H1 (cell line): ENCODE measurements around the gene FRMPD1. TPM values are rescaled to one million over a fixed set of nuclear protein-coding genes. Genes with fewer than 3 reads are reported as not detected.
"Not testable (repeated sequence)": the region's sequence is repeated elsewhere in the genome, so short reads cannot be mapped to it uniquely, and the experiment has no call there.

Experiments
- CTCF ChIA-PET: fragments of 300-600 bp; sonication (Branson Sonifier 250); formaldehyde crosslinking; loops from one replicate; lab custom pipeline; 2021; ENCODE audit not compliant: partially characterized antibody; lab: Charles Lee
- POLR2A ChIA-PET: fragments of 300-600 bp; sonication (Branson Sonifier 250); formaldehyde crosslinking; loops from one replicate; lab custom pipeline; 2021; ENCODE audit warnings: inconsistent platforms; ENCODE audit not compliant: partially characterized antibody; lab: Charles Lee
- DNase-seq, 2 experiments: peaks; one replicate each; pipeline versions ENCODE4 v3.0.0 to v3.0.0-alpha.2; 2010 to 2022; ENCODE audit warnings: low spot score in 2 of 2, low read depth in 1 of 2, mixed read lengths in 1 of 2
- FAIRE-seq: peaks from 2 replicates; lab custom pipeline; 2011; peaks lifted over from hg19 to GRCh38; lab: Jason Lieb, UNC
- H2AFZ ChIP-seq: 2 replicates; pipeline ENCODE4 v1.8.1; 2012; ENCODE audit warnings: low read length, inconsistent platforms
- H2AK5ac ChIP-seq: 2 replicates; pipeline ENCODE4 v1.6.1; 2013; ENCODE audit warnings: low read depth, low read length
- H2BK120ac ChIP-seq: replicated peaks from 2 replicates; pipeline ENCODE3; 2013; ENCODE audit warnings: low read depth, low read length, inconsistent platforms
- H2BK12ac ChIP-seq: 2 replicates; pipeline ENCODE4 v1.6.1; 2013; ENCODE audit warnings: low read depth, low read length
- H2BK15ac ChIP-seq: 2 replicates; pipeline ENCODE4 v1.6.1; 2013; ENCODE audit warnings: low read length
- H2BK20ac ChIP-seq: 2 replicates; pipeline ENCODE4 v1.6.1; 2013; ENCODE audit warnings: low read length
- H2BK5ac ChIP-seq: 2 replicates; pipeline ENCODE4 v1.6.1; 2013; ENCODE audit warnings: low read depth, low read length
- H3K14ac ChIP-seq: 2 replicates; pipeline ENCODE4 v1.6.1; 2013; ENCODE audit warnings: inconsistent platforms; ENCODE audit not compliant: insufficient read length
- H3K18ac ChIP-seq: 2 replicates; pipeline ENCODE4 v1.6.1; 2013; ENCODE audit warnings: low read length; ENCODE audit errors: extremely low read depth
- H3K23ac ChIP-seq: 2 replicates; pipeline ENCODE4 v1.6.1; 2013; ENCODE audit warnings: inconsistent platforms; ENCODE audit not compliant: insufficient read length
- H3K23me2 ChIP-seq: 2 replicates; pipeline ENCODE4 v1.6.1; 2013; ENCODE audit warnings: low read depth, low read length
- H3K27ac ChIP-seq: 2 replicates; pipeline ENCODE4 v1.6.1; 2011; ENCODE audit warnings: low read depth, low read length, inconsistent platforms
- H3K27me3 ChIP-seq, 4 experiments: replicated peaks in 1 of 4; 1 replicate in 1 of 4; 2 replicates in 3 of 4; pipeline versions ENCODE4 v1.6.1 to v1.8.1; 2011 to 2013; ENCODE audit warnings: low read length in 3 of 4, mild to moderate bottlenecking in 3 of 4, inconsistent platforms in 2 of 4, mixed read lengths in 2 of 4, moderate library complexity in 1 of 4; ENCODE audit not compliant: control insufficient read depth in 3 of 4, insufficient read depth in 3 of 4; ENCODE audit errors: extremely low read depth in 1 of 4
- H3K36me3 ChIP-seq, 4 experiments: 2 replicates each; pipeline versions ENCODE4 v1.6.1 to v1.8.1; 2011 to 2013; ENCODE audit warnings: mild to moderate bottlenecking in 4 of 4, low read length in 3 of 4, moderate library complexity in 2 of 4, control low read depth in 1 of 4, inconsistent platforms in 1 of 4; ENCODE audit not compliant: insufficient read depth in 4 of 4, control insufficient read depth in 2 of 4
- H3K4ac ChIP-seq: replicated peaks from 2 replicates; pipeline ENCODE3; 2013; ENCODE audit warnings: low read length, low read depth, mixed read lengths, inconsistent platforms; ENCODE audit not compliant: insufficient read length
- H3K4me1 ChIP-seq, 4 experiments: replicated peaks in 1 of 4; 1 replicate in 1 of 4; 2 replicates in 3 of 4; pipeline versions ENCODE4 v1.6.1 to v1.8.1; 2011 to 2013; ENCODE audit warnings: low read length in 3 of 4, inconsistent platforms in 2 of 4, mixed read lengths in 1 of 4; ENCODE audit not compliant: insufficient read depth in 4 of 4, control insufficient read depth in 3 of 4
- H3K4me2 ChIP-seq, 2 experiments: 2 replicates each; pipeline versions ENCODE4 v1.6.1 to v1.8.1; 2011 to 2013; ENCODE audit warnings: low read depth in 2 of 2, low read length in 2 of 2, control low read depth in 1 of 2, inconsistent platforms in 1 of 2, mild to moderate bottlenecking in 1 of 2; ENCODE audit not compliant: insufficient read depth in 1 of 2
- H3K4me3 ChIP-seq, 4 experiments: fragments of 200-600, 300-600 bp in 1 of 4; sonication (generic), shearing (Covaris generic), sonication (Bioruptor Twin) in 1 of 4; 2 replicates each; pipeline versions ENCODE4 v1.5.1 to v1.8.1; 2011 to 2016; ENCODE audit warnings: low read length in 4 of 4, low read depth in 3 of 4, control low read depth in 2 of 4, inconsistent platforms in 2 of 4, mild to moderate bottlenecking in 2 of 4, mixed read lengths in 1 of 4, moderate library complexity in 1 of 4; ENCODE audit not compliant: insufficient read depth in 2 of 4; ENCODE audit errors: extremely low read depth in 1 of 4
- H3K56ac ChIP-seq: replicated peaks from 2 replicates; pipeline ENCODE3; 2013; ENCODE audit warnings: low read depth, mild to moderate bottlenecking, mixed read lengths, low read length, inconsistent platforms; ENCODE audit not compliant: insufficient read length
- H3K79me1 ChIP-seq: 2 replicates; pipeline ENCODE4 v1.6.1; 2013; ENCODE audit warnings: low read depth, low read length, control low read depth
- H3K79me2 ChIP-seq, 2 experiments: 2 replicates each; pipeline versions ENCODE4 v1.6.1 to v1.8.1; 2012 to 2013; ENCODE audit warnings: low read length in 2 of 2, mild to moderate bottlenecking in 2 of 2, inconsistent platforms in 1 of 2; ENCODE audit not compliant: insufficient read depth in 2 of 2, control insufficient read depth in 1 of 2
- H3K9ac ChIP-seq, 4 experiments: replicated peaks in 1 of 4; 1 replicate in 1 of 4; 2 replicates in 3 of 4; pipeline versions ENCODE4 v1.6.1 to v1.8.1; 2011 to 2013; ENCODE audit warnings: low read depth in 3 of 4, low read length in 3 of 4, control low read depth in 2 of 4, mild to moderate bottlenecking in 2 of 4, moderate library complexity in 2 of 4, inconsistent platforms in 1 of 4; ENCODE audit errors: extremely low read depth in 1 of 4
- H3K9me3 ChIP-seq, 2 experiments: 2 replicates each; pipeline versions ENCODE4 v1.6.1 to v1.8.1; 2012 to 2013; ENCODE audit warnings: mild to moderate bottlenecking in 2 of 2, moderate library complexity in 2 of 2, control low read depth in 1 of 2, inconsistent platforms in 1 of 2, low read depth in 1 of 2, low read length in 1 of 2, mixed read lengths in 1 of 2; ENCODE audit not compliant: insufficient read depth in 2 of 2
- H4K20me1 ChIP-seq, 2 experiments: replicated peaks in 1 of 2; 2 replicates each; pipeline versions ENCODE3 to v1.8.1; 2011 to 2013; ENCODE audit warnings: inconsistent platforms in 2 of 2, low read length in 2 of 2, mild to moderate bottlenecking in 1 of 2; ENCODE audit not compliant: insufficient read depth in 2 of 2, control insufficient read depth in 1 of 2
- H4K5ac ChIP-seq: 2 replicates; pipeline ENCODE4 v1.6.1; 2013; ENCODE audit warnings: low read length, low read depth, mixed read lengths, inconsistent platforms; ENCODE audit not compliant: insufficient read length
- H4K8ac ChIP-seq: 2 replicates; pipeline ENCODE4 v1.8.0; 2013; ENCODE audit warnings: mild to moderate bottlenecking, moderate library complexity, low read length, inconsistent platforms; ENCODE audit not compliant: insufficient read depth; ENCODE audit errors: extremely low read depth
- H4K91ac ChIP-seq: replicated peaks from 2 replicates; pipeline ENCODE3; 2013; ENCODE audit warnings: low read length, mixed read lengths, inconsistent platforms; ENCODE audit not compliant: insufficient read length
- WGBS, 2 experiments: shearing (Covaris generic) in 1 of 2; methylation state at CpG; one replicate each; pipeline versions ENCODE4 v1.1.6 to v1.1.7; 2013 to 2015; ENCODE audit warnings: low lambda C conversion rate in 2 of 2, mixed read lengths in 2 of 2, inconsistent platforms in 1 of 2, low coverage in 1 of 2, missing lambda C conversion rate in 1 of 2; ENCODE audit not compliant: insufficient replicate concordance in 2 of 2, insufficient coverage in 1 of 2, insufficient read length in 1 of 2; ENCODE audit errors: extremely low coverage in 1 of 2, missing lambda C conversion rate in 1 of 2; 5-methylcytosine and 5-hydroxymethylcytosine counted together
- polyA plus RNA-seq, 7 experiments: library from polyadenylated mRNA; depleted of rRNA in 3 of 7; stranded (reverse) in 5 of 7; unstranded in 2 of 7; fragments of >200 nt in 5 of 7; fragments of 200-250 nt in 2 of 7; gene quantifications; 1 replicate in 5 of 7; 2 replicates in 1 of 7; 4 replicates in 1 of 7; pipeline versions ENCODE4 v1.2.1 to v1.2.3, GENCODE V29; 2011 to 2013; ENCODE audit warnings: missing spikeins in 2 of 7, mixed read lengths in 2 of 7
- total RNA-seq: library from RNA; stranded (reverse); fragmentation: NEBNext Ultra II Directional; extraction: Animal tissue kit (Norgen Biotek cat#: 25700); gene quantifications from 2 replicates; pipeline ENCODE4 v1.2.1, GENCODE V29; 2021

Gene FRMPD1
- total and polyA plus RNA-seq, 2 of the 8 experiments (the other 6 are each of a cell fraction or from before 2014, with no cell fraction given) = 0.27 to 0.32 TPM

- H4K20me1 ChIP-seq, H3K36me3 ChIP-seq, H3K23me2 ChIP-seq, H3K27me3 ChIP-seq, H3K79me2 ChIP-seq, POLR2A ChIA-PET, H2BK5ac ChIP-seq, DNase-seq, H4K8ac ChIP-seq, H3K23ac ChIP-seq, H2AK5ac ChIP-seq, H3K56ac ChIP-seq, H3K14ac ChIP-seq, FAIRE-seq, H2BK12ac ChIP-seq, H3K4me3 ChIP-seq, H3K4ac ChIP-seq, H4K5ac ChIP-seq, H3K18ac ChIP-seq, H3K4me1 ChIP-seq, H3K4me2 ChIP-seq, H2BK120ac ChIP-seq, H2BK20ac ChIP-seq, H3K9me3 ChIP-seq, H3K79me1 ChIP-seq, H2BK15ac ChIP-seq, H4K91ac ChIP-seq, H3K27ac ChIP-seq, H3K9ac ChIP-seq, H2AFZ ChIP-seq: not testable (repeated sequence)
- CTCF ChIA-PET = interaction anchor here (0.9 to 1.3 kb wide), 2 partner anchors 12 to 13 kb away, joined by 4 to 5 read pairs; no protein-coding TSS in a partner anchor
- 94% methylated on average over 4 of the region's 4 CpGs; no CpG with 5 or more reads in 1 of the 2 experiments for WGBS, 2 experiments
Observed at GRCh38 chr9:37602061-37602460, 48.7 kb upstream of the FRMPD1 start.
